Caco-2 (cell line): ENCODE measurements around the gene SERTAD4. TPM values are rescaled to one million over a fixed set of nuclear protein-coding genes. Genes with fewer than 3 reads are reported as not detected.

Source experiments
- BruUV-seq: library from RNA; stranded (reverse); fragments of 400-500 nt; replicated peaks from 2 replicates; lab custom pipeline; 2021; lab: Mats Ljungman, UMichigan
- CTCF ChIA-PET: fragments of 300-600 bp; sonication (Branson Sonifier 250); formaldehyde crosslinking; loops from one replicate; lab custom pipeline; 2022; ENCODE audit warnings: antibody characterized with exemption; lab: Charles Lee
- POLR2A ChIA-PET: fragments of 300-600 bp; sonication (Branson Sonifier 250); formaldehyde crosslinking; loops from one replicate; lab custom pipeline; 2022; ENCODE audit warnings: antibody characterized with exemption; lab: Charles Lee
- DNase-seq, 2 experiments: peaks; one replicate each; pipeline versions ENCODE4 v3.0.0 to v3.0.0-alpha.2; 2020 to 2022
- H3K27me3 ChIP-seq: replicated peaks from 2 replicates; pipeline ENCODE4 v1.6.0; 2011; ENCODE audit warnings: low read length; ENCODE audit not compliant: control insufficient read depth, insufficient read depth
- H3K36me3 ChIP-seq: 2 replicates; pipeline ENCODE4 v1.5.1; 2011; ENCODE audit warnings: low read length; ENCODE audit not compliant: control insufficient read depth, insufficient read depth
- H3K4me1 ChIP-seq: fragments of 250-450 bp; sonication (Bioruptor Pico); 2 replicates; pipeline ENCODE4 v1.5.1; 2020; ENCODE audit warnings: mild to moderate bottlenecking
- H3K4me3 ChIP-seq: 2 replicates; pipeline ENCODE4 v1.5.1; 2011; ENCODE audit warnings: low read depth, mild to moderate bottlenecking, control low read depth, low read length
- H3K9me3 ChIP-seq: fragments of 250-450 bp; sonication (Bioruptor Pico); 2 replicates; pipeline ENCODE4 v1.5.1; 2020; ENCODE audit warnings: mild to moderate bottlenecking, moderate library complexity
- H3K27ac Mint-ChIP-seq: one replicate; pipeline ENCODE4 v1.8.0; 2022; ENCODE audit warnings: mixed read lengths; ENCODE audit not compliant: unreplicated experiment
- H3K27me3 Mint-ChIP-seq: one replicate; pipeline ENCODE4 v1.8.0; 2022; ENCODE audit warnings: mixed read lengths; ENCODE audit not compliant: insufficient read depth, unreplicated experiment
- H3K36me3 Mint-ChIP-seq: one replicate; pipeline ENCODE4 v1.8.0; 2022; ENCODE audit warnings: mild to moderate bottlenecking, mixed read lengths; ENCODE audit not compliant: insufficient read depth, unreplicated experiment
- H3K4me1 Mint-ChIP-seq: one replicate; pipeline ENCODE4 v1.8.0; 2022; ENCODE audit warnings: low read depth, mixed read lengths; ENCODE audit not compliant: unreplicated experiment
- H3K4me3 Mint-ChIP-seq: one replicate; pipeline ENCODE4 v1.8.0; 2022; ENCODE audit warnings: mild to moderate bottlenecking, moderate library complexity, mixed read lengths; ENCODE audit not compliant: unreplicated experiment
- H3K9me3 Mint-ChIP-seq: one replicate; pipeline ENCODE4 v1.8.0; 2022; ENCODE audit warnings: mixed read lengths; ENCODE audit not compliant: unreplicated experiment
- CTCF ChIP-seq, 2 experiments: fragments of 200-600 bp in 1 of 2; IDR thresholded peaks; 1 replicate in 1 of 2; 2 replicates in 1 of 2; pipeline versions ENCODE4 v1.5.1 to v1.8.0; 2011 to 2022; ENCODE audit warnings: antibody characterized with exemption in 1 of 2, control low read depth in 1 of 2, inconsistent platforms in 1 of 2, low read depth in 1 of 2, low read length in 1 of 2, mild to moderate bottlenecking in 1 of 2, moderate library complexity in 1 of 2; ENCODE audit not compliant: insufficient read depth in 1 of 2, severe bottlenecking in 1 of 2, unreplicated experiment in 1 of 2
- intact Hi-C: fragments of 100-400 bp; cut with micrococcal nuclease; formaldehyde crosslinking; loops from one replicate; pipeline ENCODE4 v1.10.0; 2022; ENCODE audit not compliant: unreplicated experiment
- total RNA-seq: library from RNA; stranded (reverse); gene quantifications from 2 replicates; pipeline ENCODE4 v1.2.3, GENCODE V29; 2022

The SERTAD4 gene
- total RNA-seq, 1 experiment from 2014 or later, result 2.8 TPM

- Mint-ChIP-seq H3K4me3 (no peak overlapping the region), H3K27me3 (no peaks in the 10 kb centered on the region), H3K9me3 (no peaks in the 10 kb centered on the region), H3K4me1 (peaks cover 6% of the 10 kb centered on the region), H3K36me3 (no peaks in the 10 kb centered on the region), H3K27ac (no peak overlapping the region)
- no peak for TF ChIP-seq CTCF (IDR thresholded peaks at IDR 0.05; ENCODE audit: insufficient read depth in 1 of 2, low read depth in 1 of 2, low read length in 1 of 2, severe bottlenecking in 1 of 2, unreplicated experiment in 1 of 2)
- POLR2A ChIA-PET, result no interaction called here
- no peak overlapping the region for H3K4me3 ChIP-seq
- no peaks in the 10 kb centered on the region for H3K36me3 ChIP-seq
- no peaks in the 10 kb centered on the region for H3K9me3 ChIP-seq
- H3K27me3 ChIP-seq, result no peaks in the 10 kb centered on the region
- no peak for DNase-seq
- CTCF ChIA-PET, result no interaction called here
- no TSS peak for BruUV-seq
- intact Hi-C loops, result no loop called here
- no peaks in the 10 kb centered on the region for H3K4me1 ChIP-seq
Measured at GRCh38 chr1:210228158-210228557, 4.4 kb upstream of the SERTAD4 start.

- Mint-ChIP-seq H3K4me3 (no peak overlapping the region), H3K9me3 (no peaks in the 10 kb centered on the region), H3K36me3 (no peaks in the 10 kb centered on the region), H3K27ac (no peak overlapping the region), H3K27me3 (no peaks in the 10 kb centered on the region), H3K4me1 (no peaks in the 10 kb centered on the region)
- no peak for TF ChIP-seq CTCF (IDR thresholded peaks at IDR 0.05; ENCODE audit: insufficient read depth in 1 of 2, low read depth in 1 of 2, low read length in 1 of 2, severe bottlenecking in 1 of 2, unreplicated experiment in 1 of 2)
- CTCF ChIA-PET, result no interaction called here
- no peaks in the 10 kb centered on the region for H3K27me3 ChIP-seq
- H3K4me3 ChIP-seq, result no peak overlapping the region
- H3K9me3 ChIP-seq, result no peaks in the 10 kb centered on the region
- no TSS peak for BruUV-seq
- no peaks in the 10 kb centered on the region for H3K36me3 ChIP-seq
- POLR2A ChIA-PET, result no interaction called here
- DNase-seq, result no peak
- intact Hi-C loops, result loop anchor here (5.0 kb wide), 1 partner anchor 63 kb away; no protein-coding TSS in a partner anchor
- H3K4me1 ChIP-seq, result peaks cover 3% of the 10 kb centered on the region; the same call in 1 of the 2 replicates
Measured at GRCh38 chr1:210230149-210230695, 2.4 kb upstream of the SERTAD4 start.

- H3K4me1 ChIP-seq, result peaks cover 3% of the 10 kb centered on the region; the same call in 1 of the 2 replicates
- ChIA-PET POLR2A (interaction anchor here (0.5 kb wide), 1 partner anchor 97 kb away, joined by 3 read pairs; the partner anchor contains the start of gene HHAT), CTCF (no interaction called here)
- no peaks in the 10 kb centered on the region for H3K27me3 Mint-ChIP-seq
- BruUV-seq, result no TSS peak
- H3K4me1 Mint-ChIP-seq, result no peaks in the 10 kb centered on the region
- H3K4me3 ChIP-seq, result peak overlapping the region; percentile 47
- H3K36me3 Mint-ChIP-seq, result no peaks in the 10 kb centered on the region
- no peaks in the 10 kb centered on the region for H3K27me3 ChIP-seq
- H3K9me3 Mint-ChIP-seq, result no peaks in the 10 kb centered on the region
- intact Hi-C loops, result loop anchor here (5.0 kb wide), 1 partner anchor 65 kb away; no protein-coding TSS in a partner anchor
- TF ChIP-seq CTCF (IDR thresholded peaks at IDR 0.05; ENCODE audit: insufficient read depth in 1 of 2, low read depth in 1 of 2, low read length in 1 of 2, severe bottlenecking in 1 of 2, unreplicated experiment in 1 of 2), result no peak
- H3K9me3 ChIP-seq, result no peaks in the 10 kb centered on the region
- H3K36me3 ChIP-seq, result no peaks in the 10 kb centered on the region
- no peak for DNase-seq
- H3K27ac Mint-ChIP-seq, result no peak overlapping the region
- H3K4me3 Mint-ChIP-seq, result peak overlapping the region; percentile 74
Measured at GRCh38 chr1:210231846-210232510, 618 bp upstream of the SERTAD4 start.
